GM21423 (cell line): ENCODE results near the gene TMEM117.

Experiments used
- ATAC-seq: cut with Tn5 transposase; IDR thresholded peaks from one replicate; pipeline ENCODE4 v1.9.1; 2021; ENCODE audit warnings: mild to moderate bottlenecking, moderate library complexity; ENCODE audit not compliant: unreplicated experiment

The TMEM117 gene

DNA sequence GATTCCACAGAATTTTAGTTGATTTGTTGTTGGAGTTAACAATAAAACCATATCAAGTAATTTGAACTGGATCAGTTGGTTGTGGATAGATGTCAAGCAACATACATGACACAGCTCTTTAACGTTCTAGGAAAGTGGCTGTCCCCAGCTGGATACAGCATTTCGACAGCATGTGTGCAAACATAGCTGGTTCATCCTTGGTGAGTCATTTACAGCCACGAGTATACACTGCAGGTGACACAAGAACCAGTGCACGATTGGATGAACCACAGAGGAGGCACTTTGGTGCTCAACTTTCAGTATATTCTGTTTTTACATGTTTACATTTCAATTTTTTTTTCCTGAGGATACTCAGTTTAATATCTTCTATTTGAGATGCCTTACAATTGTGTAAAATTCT is 242.4 kb downstream of the TMEM117 start:
- no peak for ATAC-seq

DNA sequence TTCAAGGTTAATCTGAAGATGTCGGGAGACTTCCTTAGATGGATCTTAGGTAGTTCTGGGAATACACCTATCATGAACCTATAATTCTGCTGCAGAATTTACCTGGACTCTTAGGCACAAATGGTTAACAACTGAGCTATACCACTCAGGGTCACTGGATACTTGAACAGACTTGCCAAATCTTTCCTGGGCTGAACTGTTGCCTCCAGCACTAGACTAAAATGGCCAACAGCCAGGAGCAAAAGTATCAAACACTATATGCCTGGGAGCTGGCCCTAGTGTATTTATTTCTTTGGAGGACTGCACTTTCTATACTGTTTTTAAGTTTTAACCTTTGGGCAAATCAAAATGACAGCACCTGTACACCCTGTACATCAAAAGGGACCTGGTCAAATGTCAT is 252.8 kb downstream of the TMEM117 start:
- ATAC-seq: no peak

DNA sequence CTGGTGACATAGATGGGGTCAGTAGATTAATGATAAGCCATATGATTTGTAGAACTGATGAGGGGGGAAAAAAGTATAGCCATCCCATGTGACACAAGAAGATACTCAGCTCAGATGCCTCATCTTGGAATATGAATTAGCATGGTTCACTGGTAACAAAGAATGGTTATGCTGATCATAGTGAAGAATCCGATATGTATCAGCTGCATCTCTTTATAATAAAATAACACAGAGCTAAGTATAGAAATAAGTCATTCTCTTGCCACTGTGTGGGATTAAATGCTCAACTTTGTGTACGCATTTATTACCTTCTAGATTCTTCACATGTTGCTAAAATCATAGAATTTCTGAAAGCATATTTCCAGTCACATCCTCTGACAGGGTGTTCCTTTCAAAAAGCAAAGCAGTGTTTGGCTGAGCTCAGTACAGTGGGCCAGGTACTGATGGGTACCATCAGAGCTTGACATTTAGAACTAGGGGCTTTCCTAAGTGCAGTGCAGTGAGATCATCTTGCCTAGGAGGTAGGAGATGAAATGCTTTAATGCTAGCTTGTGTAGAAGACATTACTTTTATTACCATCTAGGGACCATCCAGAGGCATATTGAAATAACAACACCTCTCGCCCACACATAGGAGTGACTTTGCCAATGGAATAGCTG is 256.2 kb downstream of the TMEM117 start:
- no peak for ATAC-seq

- ATAC-seq: no peak
Measured at GRCh38 chr12:44098786-44099185, 262.9 kb downstream of the TMEM117 start.

GRCh38 chr12:44099486-44099885 is 263.6 kb downstream of the TMEM117 start:
- ATAC-seq: no peak

DNA sequence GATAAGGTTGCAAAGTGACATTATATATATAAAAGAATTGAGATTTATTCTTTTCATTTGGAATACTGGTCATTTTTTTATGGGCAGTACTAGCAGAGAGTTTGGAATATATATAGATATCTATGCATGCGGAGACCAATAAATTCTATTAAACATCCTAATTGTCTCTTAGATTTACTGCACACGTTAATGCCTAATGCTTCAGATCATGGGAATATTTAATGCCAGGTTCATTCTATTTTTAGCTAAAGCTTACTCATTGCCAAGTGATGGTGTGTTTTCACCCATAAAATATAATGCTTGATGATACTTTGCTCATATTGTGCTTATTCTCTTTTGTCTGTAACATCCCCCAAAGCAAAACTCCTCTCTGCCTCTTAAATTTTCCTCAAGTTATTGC is 264.4 kb downstream of the TMEM117 start:
- ATAC-seq: no peak

DNA sequence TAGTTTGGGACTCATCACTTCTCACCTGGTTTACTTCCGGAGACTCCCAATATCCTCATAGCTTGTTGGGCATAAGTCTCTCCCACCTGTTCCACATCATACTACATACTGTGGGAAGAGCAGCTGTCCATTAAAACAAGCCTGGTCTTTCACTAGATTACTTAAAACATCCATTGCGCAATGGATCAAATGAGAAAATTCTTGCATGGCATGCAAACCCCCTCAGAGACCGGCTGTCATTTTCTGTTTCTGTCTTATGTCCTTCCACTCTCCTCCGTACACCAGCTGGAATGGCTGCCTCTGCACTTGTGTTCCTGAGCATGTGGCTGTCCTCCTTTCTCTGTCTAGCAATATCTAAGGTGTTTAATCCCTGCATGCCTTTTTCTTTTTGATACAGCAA is 265.6 kb downstream of the TMEM117 start:
- ATAC-seq: no peak

DNA sequence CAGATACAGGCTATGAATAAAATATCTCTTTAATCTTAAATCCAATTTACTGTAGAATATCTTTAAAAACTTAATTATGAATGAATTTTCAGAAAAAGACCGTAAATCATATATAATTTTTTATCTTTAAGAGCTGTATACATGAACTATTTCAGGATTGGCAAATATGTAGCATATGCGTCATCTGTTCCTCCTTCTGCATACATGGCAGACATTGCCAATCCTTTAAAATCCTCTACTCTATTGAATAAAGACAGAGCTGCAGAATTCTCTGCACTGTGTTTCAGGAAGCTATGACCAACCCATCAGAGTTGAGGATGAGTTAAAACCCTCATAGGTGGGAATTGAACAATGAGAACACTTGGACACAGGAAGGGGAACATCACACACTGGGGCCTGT is 279.0 kb downstream of the TMEM117 start:
- ATAC-seq: no peak

DNA sequence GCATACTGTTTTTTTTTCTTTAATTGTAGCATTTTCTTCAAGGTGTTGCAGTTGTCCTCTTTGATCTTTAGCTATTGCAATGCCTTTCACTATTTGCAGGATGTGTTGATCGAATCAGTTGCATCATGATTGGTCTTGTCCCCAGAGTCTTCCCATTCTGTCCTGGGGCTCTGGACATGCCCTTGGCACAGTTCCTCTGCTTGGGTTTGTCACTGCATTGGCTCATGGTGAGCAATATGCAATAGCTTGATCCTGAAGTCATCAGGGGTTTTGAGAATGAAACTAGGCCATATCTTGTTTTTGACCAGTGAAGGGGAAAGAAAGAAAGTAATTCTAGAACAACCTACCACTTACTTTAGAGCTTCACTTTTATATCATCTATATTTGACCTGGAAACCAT is 281.5 kb downstream of the TMEM117 start:
- no peak for ATAC-seq

- ATAC-seq: no peak
Measured at GRCh38 chr12:44118946-44119345, 283.1 kb downstream of the TMEM117 start.

- no peak for ATAC-seq
Measured at GRCh38 chr12:44126806-44127205, 290.9 kb downstream of the TMEM117 start.

GRCh38 chr12:44127966-44128710 is 292.3 kb downstream of the TMEM117 start:
- ATAC-seq: no peak

- ATAC-seq: no peak
Measured at GRCh38 chr12:44143175-44143574, 307.3 kb downstream of the TMEM117 start.

DNA sequence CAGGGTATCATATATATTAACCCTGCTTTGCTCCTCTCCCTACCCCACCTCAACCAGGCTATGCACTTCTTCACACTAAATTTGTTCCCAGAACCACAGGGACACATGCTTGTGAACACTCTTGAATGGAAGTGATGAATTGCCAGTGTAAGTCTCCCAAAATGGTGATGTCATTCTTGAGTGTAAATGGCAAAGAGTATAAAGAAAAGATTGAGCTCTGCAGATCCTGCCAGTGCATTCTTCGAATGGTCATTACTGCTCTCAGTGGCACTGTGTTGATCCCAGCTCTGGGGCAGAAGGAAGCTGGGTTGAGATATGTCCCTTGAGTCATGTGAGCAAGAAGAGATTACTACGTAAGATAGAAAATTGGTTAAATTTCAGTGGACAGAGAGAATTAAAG is 313.1 kb downstream of the TMEM117 start:
- ATAC-seq: no peak

DNA sequence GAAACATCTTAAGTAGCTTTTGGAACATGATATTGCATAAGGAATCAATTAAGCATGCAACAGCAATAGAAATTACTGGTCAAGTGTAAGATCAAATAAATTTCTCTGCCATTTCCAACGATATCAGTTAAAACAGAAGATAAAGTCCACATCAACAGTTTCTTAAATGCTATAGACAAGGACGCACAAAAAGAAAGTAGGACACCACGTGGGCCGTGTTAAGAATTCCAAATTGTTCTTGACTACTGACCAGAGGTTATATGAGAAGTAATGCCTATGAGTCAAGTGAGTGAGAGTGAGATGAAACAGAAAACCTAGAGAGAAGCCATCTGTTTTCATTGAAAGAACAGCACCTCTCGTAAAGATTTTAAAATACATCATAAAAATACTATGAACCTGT is 318.2 kb downstream of the TMEM117 start:
- no peak for ATAC-seq

- ATAC-seq: no peak
Measured at GRCh38 chr12:44155358-44155757, 319.5 kb downstream of the TMEM117 start.

GRCh38 chr12:44157359-44157758 is 321.5 kb downstream of the TMEM117 start:
- no peak for ATAC-seq

DNA sequence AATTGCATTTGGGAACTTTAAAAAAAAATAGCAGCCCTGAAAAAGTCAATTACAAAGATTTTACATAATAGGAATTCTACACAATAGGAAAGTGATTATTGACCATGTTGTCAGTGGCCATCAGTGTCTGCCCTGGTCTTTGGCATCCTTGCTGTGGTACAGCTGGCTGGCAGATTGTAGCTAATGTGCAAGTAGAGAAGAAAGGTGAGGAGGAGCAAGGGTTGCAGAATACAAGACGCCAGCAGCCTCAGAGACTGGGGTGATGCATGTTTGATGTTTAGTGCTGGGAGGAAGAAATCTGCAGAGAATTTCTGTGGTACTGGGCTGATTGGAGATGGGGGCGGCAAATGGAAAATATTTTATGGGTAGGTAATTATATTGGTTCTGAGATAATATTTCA is 322.9 kb downstream of the TMEM117 start:
- ATAC-seq: no peak

DNA sequence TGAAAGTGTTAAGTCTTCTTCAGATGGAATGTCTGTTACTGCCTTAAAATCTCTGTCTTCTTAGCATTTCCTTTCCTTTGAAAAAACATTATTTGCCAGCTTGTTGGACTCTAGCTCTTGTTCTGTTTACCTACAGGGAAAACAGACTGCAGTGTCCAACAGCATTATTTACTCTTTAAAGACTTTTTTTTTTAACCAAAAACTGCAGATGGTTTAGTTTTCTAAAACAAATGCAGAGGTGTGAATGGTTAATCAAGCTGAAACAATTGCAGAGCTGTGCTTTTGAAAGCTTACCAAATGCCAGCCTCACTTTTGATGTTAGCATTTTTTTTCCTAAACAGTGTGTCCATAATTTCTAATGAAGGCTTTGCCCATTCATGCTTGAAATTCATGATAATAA is 323.3 kb downstream of the TMEM117 start:
- no peak for ATAC-seq

GRCh38 chr12:44159862-44160261 is 324.0 kb downstream of the TMEM117 start:
- ATAC-seq: no peak

GRCh38 chr12:44162961-44163360 is 327.1 kb downstream of the TMEM117 start:
- ATAC-seq: no peak

GRCh38 chr12:44174053-44174452 is 338.2 kb downstream of the TMEM117 start:
- no peak for ATAC-seq
